PC-9 (cell line): Measurements from ENCODE around the gene HCST. TPM values are rescaled to one million over a fixed set of nuclear protein-coding genes. Genes with fewer than 3 reads are reported as not detected.

Experiments
- BruUV-seq: library from RNA; stranded (reverse); fragments of 400-500 nt; replicated peaks from 2 replicates; lab custom pipeline; 2021; lab: Mats Ljungman, UMichigan
- CTCF ChIA-PET: fragments of 300-600 bp; sonication (Branson Sonifier 250); formaldehyde crosslinking; loops from one replicate; lab custom pipeline; 2022; ENCODE audit warnings: antibody characterized with exemption; lab: Charles Lee
- POLR2A ChIA-PET: fragments of 300-600 bp; sonication (Branson Sonifier 250); formaldehyde crosslinking; loops from one replicate; lab custom pipeline; 2022; ENCODE audit warnings: antibody characterized with exemption; ENCODE audit not compliant: unreplicated experiment; lab: Charles Lee
- DNase-seq, 2 experiments: peaks; one replicate each; pipeline versions ENCODE4 v3.0.0 to v3.0.0-alpha.2; 2015 to 2022; ENCODE audit warnings: mixed read lengths in 1 of 2
- H2AFZ ChIP-seq: fragments of 200-600 bp; sonication (generic); 2 replicates; pipeline ENCODE4 v1.8.1; 2017; ENCODE audit warnings: antibody characterized with exemption
- H3F3A ChIP-seq: fragments of 200-600 bp; sonication (generic); 2 replicates; pipeline ENCODE4 v1.8.1; 2017; ENCODE audit warnings: antibody characterized with exemption, mild to moderate bottlenecking, low read depth; ENCODE audit not compliant: insufficient read depth
- H3K27ac ChIP-seq: fragments of 200-600 bp; sonication (generic); 2 replicates; pipeline ENCODE4 v1.6.1; 2016; ENCODE audit warnings: mixed run types
- H3K27me3 ChIP-seq: fragments of 200-600 bp; sonication (generic); 2 replicates; pipeline ENCODE4 v1.6.1; 2016; ENCODE audit warnings: low read depth, mixed run types; ENCODE audit not compliant: insufficient read depth
- H3K36me3 ChIP-seq: fragments of 200-600 bp; sonication (generic); 2 replicates; pipeline ENCODE4 v1.6.1; 2016; ENCODE audit warnings: low read depth, mixed run types
- H3K4me1 ChIP-seq: fragments of 200-600 bp; sonication (generic); replicated peaks from 2 replicates; pipeline ENCODE4 v1.6.1; 2016; ENCODE audit warnings: mixed run types; ENCODE audit not compliant: insufficient read depth
- H3K4me2 ChIP-seq: fragments of 200-600 bp; sonication (generic); 2 replicates; pipeline ENCODE4 v1.6.1; 2017; ENCODE audit warnings: mixed run types
- H3K4me3 ChIP-seq: fragments of 200-600 bp; sonication (generic); 2 replicates; pipeline ENCODE4 v1.6.1; 2016; ENCODE audit warnings: mixed run types
- H3K79me2 ChIP-seq: fragments of 200-600 bp; sonication (generic); 2 replicates; pipeline ENCODE4 v1.6.1; 2017; ENCODE audit warnings: low read depth, mixed run types
- H3K9me2 ChIP-seq: fragments of 200-600 bp; sonication (generic); 2 replicates; pipeline ENCODE4 v1.8.1; 2017; ENCODE audit warnings: mild to moderate bottlenecking; ENCODE audit not compliant: insufficient read depth
- H3K9me3 ChIP-seq: fragments of 200-600 bp; sonication (generic); 2 replicates; pipeline ENCODE4 v1.8.1; 2016; ENCODE audit warnings: low read depth; ENCODE audit not compliant: insufficient read depth
- H4K20me1 ChIP-seq: fragments of 200-600 bp; sonication (generic); 2 replicates; pipeline ENCODE4 v1.8.1; 2017; ENCODE audit not compliant: insufficient read depth
- EZH2 ChIP-seq: fragments of 200-600 bp; sonication (generic); IDR thresholded peaks from 2 replicates; pipeline ENCODE4 v1.8.0; 2017; ENCODE audit warnings: antibody characterized with exemption, low read depth
- intact Hi-C: fragments of 100-400 bp; cut with micrococcal nuclease; formaldehyde crosslinking; loops from one replicate; pipeline ENCODE4 v1.10.0; 2022; ENCODE audit not compliant: unreplicated experiment
- total RNA-seq: library from RNA; stranded (reverse); gene quantifications from 2 replicates; pipeline ENCODE4 v1.2.3, GENCODE V29; 2021
- TF ChIP-seq, protein P1 (sequence below): fragments of 200-600 bp; sonication (generic); conservative IDR thresholded peaks from 2 replicates; pipeline ENCODE4 v1.6.1; 2017; ENCODE audit warnings: mixed run types, antibody characterized with exemption, mild to moderate bottlenecking, moderate library complexity

Gene HCST
- total RNA-seq, 1 experiment from 2014 or later: 1.8 TPM

- Histone ChIP-seq H3K36me3 (no peaks in the 10 kb centered on the region), H3K9me3 (no peaks in the 10 kb centered on the region), H3F3A (peaks cover 13% of the 10 kb centered on the region), H3K27ac (no peak overlapping the region), H2AFZ (no peak overlapping the region), H4K20me1 (no peaks in the 10 kb centered on the region), H3K4me1 (peaks cover 8% of the 10 kb centered on the region; the same call in 1 of the 2 replicates), H3K79me2 (no peaks in the 10 kb centered on the region), H3K4me3 (no peak overlapping the region), H3K9me2 (no peaks in the 10 kb centered on the region), H3K27me3 (no peaks in the 10 kb centered on the region), H3K4me2 (no peak overlapping the region)
- POLR2A ChIA-PET: interaction anchor here (0.6 to 0.7 kb wide), 2 partner anchors 102 to 250 kb away, joined by 7 to 9 read pairs; no protein-coding TSS in a partner anchor
- intact Hi-C loops: loop anchor here (10.0 kb wide), 1 partner anchor 160 kb away; the partner anchor contains the start of genes IGFLR1, LIN37, PSENEN and U2AF1L4
- no peak for TF ChIP-seq EZH2
- TF ChIP-seq, protein P1, sequence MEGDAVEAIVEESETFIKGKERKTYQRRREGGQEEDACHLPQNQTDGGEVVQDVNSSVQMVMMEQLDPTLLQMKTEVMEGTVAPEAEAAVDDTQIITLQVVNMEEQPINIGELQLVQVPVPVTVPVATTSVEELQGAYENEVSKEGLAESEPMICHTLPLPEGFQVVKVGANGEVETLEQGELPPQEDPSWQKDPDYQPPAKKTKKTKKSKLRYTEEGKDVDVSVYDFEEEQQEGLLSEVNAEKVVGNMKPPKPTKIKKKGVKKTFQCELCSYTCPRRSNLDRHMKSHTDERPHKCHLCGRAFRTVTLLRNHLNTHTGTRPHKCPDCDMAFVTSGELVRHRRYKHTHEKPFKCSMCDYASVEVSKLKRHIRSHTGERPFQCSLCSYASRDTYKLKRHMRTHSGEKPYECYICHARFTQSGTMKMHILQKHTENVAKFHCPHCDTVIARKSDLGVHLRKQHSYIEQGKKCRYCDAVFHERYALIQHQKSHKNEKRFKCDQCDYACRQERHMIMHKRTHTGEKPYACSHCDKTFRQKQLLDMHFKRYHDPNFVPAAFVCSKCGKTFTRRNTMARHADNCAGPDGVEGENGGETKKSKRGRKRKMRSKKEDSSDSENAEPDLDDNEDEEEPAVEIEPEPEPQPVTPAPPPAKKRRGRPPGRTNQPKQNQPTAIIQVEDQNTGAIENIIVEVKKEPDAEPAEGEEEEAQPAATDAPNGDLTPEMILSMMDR: no peak
- DNase-seq: no peak
- CTCF ChIA-PET: no interaction called here
- BruUV-seq: no TSS peak
Observed at GRCh38 chr19:35905178-35905727, 2.9 kb downstream of the HCST start.

DNA sequence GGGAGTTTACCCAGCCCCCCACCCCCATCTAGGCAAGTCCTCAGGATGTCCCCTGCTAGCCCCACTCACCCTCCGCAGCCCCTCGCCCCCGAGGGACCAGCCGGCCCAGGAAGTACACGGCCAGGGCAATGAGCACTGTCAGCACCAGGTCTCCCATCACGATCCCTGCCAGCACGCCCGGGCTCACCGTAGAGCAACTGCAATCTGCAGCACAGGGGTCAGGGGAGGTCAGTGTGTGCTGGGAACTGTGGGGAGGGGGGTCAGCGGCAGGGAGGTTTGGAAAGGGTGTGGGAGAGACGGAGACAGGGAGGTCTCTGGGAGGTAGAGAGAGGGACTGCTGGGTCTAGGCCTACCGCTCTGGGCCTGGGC is 5.0 kb downstream of the HCST start:
- TF ChIP-seq EZH2: no peak
- TF ChIP-seq, protein P1: no peak
- no peaks in the 10 kb centered on the region for H3K9me2 ChIP-seq
- ChIA-PET POLR2A (no interaction called here), CTCF (no interaction called here)
- no peaks in the 10 kb centered on the region for H3K4me1 ChIP-seq
- H3K4me2 ChIP-seq: no peak overlapping the region
- no peak overlapping the region for H2AFZ ChIP-seq
- H3K27ac ChIP-seq: no peak overlapping the region
- no peaks in the 10 kb centered on the region for H3K79me2 ChIP-seq
- no peaks in the 10 kb centered on the region for H4K20me1 ChIP-seq
- intact Hi-C loops: loop anchor here (10.0 kb wide), 1 partner anchor 163 kb away; the partner anchor contains the start of genes IGFLR1, LIN37, PSENEN and U2AF1L4
- H3K9me3 ChIP-seq: no peaks in the 10 kb centered on the region
- H3F3A ChIP-seq: peaks cover 8% of the 10 kb centered on the region
- no peaks in the 10 kb centered on the region for H3K36me3 ChIP-seq
- no peaks in the 10 kb centered on the region for H3K27me3 ChIP-seq
- no peak overlapping the region for H3K4me3 ChIP-seq
- DNase-seq: no peak
- BruUV-seq: no TSS peak

DNA sequence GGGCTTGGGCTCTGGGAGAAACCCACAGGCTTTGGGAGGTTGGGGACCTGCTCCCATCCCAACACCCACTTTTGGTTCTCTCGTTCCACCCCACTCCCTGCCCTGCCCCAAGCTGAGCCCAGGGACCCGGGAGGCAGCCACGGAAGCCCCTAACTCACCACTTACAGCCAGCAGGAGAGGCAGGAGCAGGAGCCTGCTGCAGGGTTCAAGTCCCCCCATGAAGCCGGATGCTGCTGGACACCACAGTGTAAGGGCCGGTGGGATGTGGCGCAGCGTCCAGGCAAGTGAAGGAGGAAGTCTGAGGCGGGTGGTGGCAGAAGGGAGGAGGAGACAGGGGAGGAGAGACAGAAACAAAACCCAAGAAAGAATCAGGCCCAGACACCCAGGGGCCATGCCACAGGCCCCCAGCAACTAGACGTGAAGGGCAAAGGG is 5.7 kb downstream of the HCST start, which contains the start of gene TYROBP:
TSS of gene TYROBP (minus strand) at position 286 of the 432 bp plus-strand sequence. CDS start at position 219, 67 bp downstream.
- CTCF ChIA-PET: no interaction called here
- peaks cover 8% of the 10 kb centered on the region for H3F3A ChIP-seq
- no TSS peak for BruUV-seq
- no peak within 1 kb of the TSS for H3K4me3 ChIP-seq
- H2AFZ ChIP-seq: no peak within 1 kb of the TSS
- no peaks in the 10 kb centered on the region for H4K20me1 ChIP-seq
- H3K79me2 ChIP-seq: no peaks in the 10 kb centered on the region
- H3K4me1 ChIP-seq: no peaks in the 10 kb centered on the region
- no peak for TF ChIP-seq EZH2
- TF ChIP-seq, protein P1: no peak
- DNase-seq: no peak
- no peaks in the 10 kb centered on the region for H3K36me3 ChIP-seq
- no peak within 1 kb of the TSS for H3K27ac ChIP-seq
- H3K27me3 ChIP-seq: no peaks in the 10 kb centered on the region
- H3K4me2 ChIP-seq: no peak within 1 kb of the TSS
- intact Hi-C loops: loop anchor here (10.0 kb wide), 1 partner anchor 163 kb away; the partner anchor contains the start of genes IGFLR1, LIN37, PSENEN and U2AF1L4
- POLR2A ChIA-PET: no interaction called here
- H3K9me3 ChIP-seq: no peaks in the 10 kb centered on the region
- no peaks in the 10 kb centered on the region for H3K9me2 ChIP-seq
